ENCODE data around the gene ZDHHC20. TPM values are rescaled to one million over a fixed set of nuclear protein-coding genes. Genes with fewer than 3 reads are reported as not detected.
"Not testable (repeated sequence)": the region's sequence is repeated elsewhere in the genome, so short reads cannot be mapped to it uniquely, and the experiment has no call there.

The ZDHHC20 gene
- total RNA-seq, 1 donor from 2014 or later = 49.2 TPM

- no peak for TF ChIP-seq CTCF (conservative IDR thresholded peaks at IDR 0.05; ENCODE audit: low read depth, low read length)
- no peak overlapping the region for H3K4me3 ChIP-seq (ENCODE audit: low read depth, low read length)
- DNase-seq (ENCODE audit: low read depth) = no peak
Observed at GRCh38 chr13:21395953-21396352, 63.1 kb downstream of the ZDHHC20 start.

GRCh38 chr13:21389124-21389523, 70.0 kb downstream of the ZDHHC20 start:
- no peak for DNase-seq (ENCODE audit: low read depth)
- no peak overlapping the region for H3K4me3 ChIP-seq (ENCODE audit: low read depth, low read length)
- TF ChIP-seq CTCF (conservative IDR thresholded peaks at IDR 0.05; ENCODE audit: low read depth, low read length) = no peak

- no peak overlapping the region for H3K4me3 ChIP-seq (ENCODE audit: low read depth, low read length)
- no peak for TF ChIP-seq CTCF (conservative IDR thresholded peaks at IDR 0.05; ENCODE audit: low read depth, low read length)
- DNase-seq (ENCODE audit: low read depth) = no peak
Observed at GRCh38 chr13:21385710-21386109, 73.4 kb downstream of the ZDHHC20 start.

GRCh38 chr13:21383090-21383489, 76.0 kb downstream of the ZDHHC20 start:
- no peak for TF ChIP-seq CTCF (conservative IDR thresholded peaks at IDR 0.05; ENCODE audit: low read depth, low read length)
- no peak overlapping the region for H3K4me3 ChIP-seq (ENCODE audit: low read depth, low read length)
- no peak for DNase-seq (ENCODE audit: low read depth)

GRCh38 chr13:21376998-21377985, 81.8 kb downstream of the ZDHHC20 start:
- DNase-seq (ENCODE audit: low read depth); H3K4me3 ChIP-seq (ENCODE audit: low read depth, low read length): not testable (repeated sequence)

- TF ChIP-seq CTCF (conservative IDR thresholded peaks at IDR 0.05; ENCODE audit: low read depth, low read length) = no peak
- no peak overlapping the region for H3K4me3 ChIP-seq (ENCODE audit: low read depth, low read length)
- no peak for DNase-seq (ENCODE audit: low read depth)
Observed at GRCh38 chr13:21372530-21372929, 86.6 kb downstream of the ZDHHC20 start.

- no peak overlapping the region for H3K4me3 ChIP-seq (ENCODE audit: low read depth, low read length)
- DNase-seq (ENCODE audit: low read depth) = no peak
- TF ChIP-seq CTCF (conservative IDR thresholded peaks at IDR 0.05; ENCODE audit: low read depth, low read length) = no peak
Observed at GRCh38 chr13:21371011-21371410, 88.1 kb downstream of the ZDHHC20 start.
